Posterior vena cava (tissue), 2 donors: ENCODE measurements around the gene HLA-B. TPM values are rescaled to one million over a fixed set of nuclear protein-coding genes. Genes with fewer than 3 reads are reported as not detected.
"Not testable (repeated sequence)": the region's sequence is repeated elsewhere in the genome, so short reads cannot be mapped to it uniquely, and the experiment has no call there.

Source experiments
- DNase-seq: peaks from one replicate; pipeline ENCODE4 v3.0.0-alpha.2; 2020; ENCODE audit warnings: low spot score
- intact Hi-C, 2 donors: fragments of 100-400 bp; cut with DNase I; formaldehyde crosslinking; loops; one replicate each; pipeline versions ENCODE4 v1.14.1 to v1.14.2; 2022 to 2023
- long read RNA-seq, 2 donors: library from polyadenylated mRNA; unstranded; transcript quantifications; one replicate each; pipeline ENCODE4 v2.0.0, GENCODE V29; 2020 to 2021
- total RNA-seq, 2 donors: library from RNA; stranded (reverse); fragmentation: NEBNext Ultra II Directional; extraction: Animal tissue kit (Norgen Biotek cat#: 25700); gene quantifications; one replicate each; pipeline ENCODE4 v1.2.1, GENCODE V29; 2021
- donor health status: DM: yes; HTN: yes; CAD: no.
- donor health status: DM: yes; HTN: yes; CAD: no.

Gene HLA-B
- 100 to 1,000 TPM; 525 to 620 TPM for total RNA-seq
- long read RNA-seq, donor 1, transcript HLA-B-249 (8 exons, 1,547 nt) = major isoform, 67 of 96 reads
- long read RNA-seq, donor 1, partial matches to known transcripts = 28 of 96 reads
- long read RNA-seq, donor 1, other reads (novel, unspliced or antisense) = 1 of 96 reads
- long read RNA-seq, donor 2, transcript HLA-B-249 (8 exons, 1,547 nt) = major isoform, 709 of 893 reads
- long read RNA-seq, donor 2, partial matches to known transcripts = 166 of 893 reads
- long read RNA-seq, donor 2, other reads (novel, unspliced or antisense) = 17 of 893 reads

- DNase-seq = peak; percentile 94
- intact Hi-C loops = no loop called here
These were observed at the start of gene HLA-B for GRCh38 chr6:31356946-31357466. Gene HLA-B, minus strand, starts transcription at chr6:31357179. Its CDS starts 21 bp downstream, at chr6:31357158.

- intact Hi-C loops = no loop called here
- no peak for DNase-seq
These were observed 49.0 kb upstream of the HLA-B start for GRCh38 chr6:31405996-31406395.

GRCh38 chr6:31404061-31404364 lies 47.0 kb upstream of the HLA-B start:
- intact Hi-C loops, DNase-seq: not testable (repeated sequence)

GRCh38 chr6:31403283-31404060 lies 46.5 kb upstream of the HLA-B start, which contains the start of gene MICA:
Gene MICA, plus strand, starts transcription at chr6:31403595. Its CDS starts 38 bp downstream, at chr6:31403633.
- peak; percentile 96 for DNase-seq
- intact Hi-C loops = no loop called here

GRCh38 chr6:31402324-31403282 lies 45.6 kb upstream of the HLA-B start:
- peak; percentile 84 for DNase-seq
- intact Hi-C loops = no loop called here

- DNase-seq = no peak
- intact Hi-C loops = no loop called here
These were observed 44.4 kb upstream of the HLA-B start for GRCh38 chr6:31401403-31401802.

GRCh38 chr6:31400467-31401289 lies 43.7 kb upstream of the HLA-B start:
- intact Hi-C loops = no loop called here
- peak; percentile 94 for DNase-seq

GRCh38 chr6:31399589-31400466 lies 42.8 kb upstream of the HLA-B start:
- intact Hi-C loops = loop anchor here in 1 of 2 donors (5.0 kb wide), 1 partner anchor 42 kb away; no protein-coding TSS in a partner anchor
- peak; percentile 97 for DNase-seq

GRCh38 chr6:31397901-31398525 lies 41.0 kb upstream of the HLA-B start:
- intact Hi-C loops = loop anchor here (2.0 to 5.0 kb wide), 2 partner anchors 43 to 44 kb away; no protein-coding TSS in a partner anchor
- no peak for DNase-seq

GRCh38 chr6:31397153-31397499 lies 40.1 kb upstream of the HLA-B start:
- intact Hi-C loops = loop anchor here (2.0 to 5.0 kb wide), 2 partner anchors 44 to 45 kb away; no protein-coding TSS in a partner anchor

GRCh38 chr6:31396422-31397152 lies 39.6 kb upstream of the HLA-B start:
- peak; percentile 94 for DNase-seq
- intact Hi-C loops = loop anchor here (2.0 to 5.0 kb wide), 2 partner anchors 44 to 46 kb away; no protein-coding TSS in a partner anchor

More at GRCh38 chr6:31397153-31397499, 40.1 kb upstream of the HLA-B start:
- DNase-seq = not testable (repeated sequence)

- DNase-seq = no peak
- intact Hi-C loops = loop anchor here (2.0 to 5.0 kb wide), 2 partner anchors 45 to 46 kb away; no protein-coding TSS in a partner anchor
These were observed 38.9 kb upstream of the HLA-B start for GRCh38 chr6:31395832-31396231.

GRCh38 chr6:31394381-31394780 lies 37.4 kb upstream of the HLA-B start:
- no peak for DNase-seq
- intact Hi-C loops = no loop called here

GRCh38 chr6:31393932-31394331 lies 37.0 kb upstream of the HLA-B start:
- no peak for DNase-seq
- intact Hi-C loops = no loop called here

- DNase-seq, intact Hi-C loops: not testable (repeated sequence)
These were observed 32.8 kb upstream of the HLA-B start for GRCh38 chr6:31389802-31390132.
